ENCODE results near the gene ZNF606. TPM values are rescaled to one million over a fixed set of nuclear protein-coding genes. Genes with fewer than 3 reads are reported as not detected.
A peak's percentile ranks its signal among the peaks of the same experiment; 100 is the strongest.

Gene ZNF606
- total RNA-seq, 1 donor, result 8.2 TPM

GRCh38 chr19:57978586-57979289 is 23.9 kb downstream of the ZNF606 start:
- peaks cover 99% of the 10 kb centered on the region for H3K9me3 ChIP-seq (ENCODE audit: low read depth, low read length)
- H3K4me3 ChIP-seq (ENCODE audit: low read length), result no peak overlapping the region
- no peaks in the 10 kb centered on the region for H3K27me3 ChIP-seq (ENCODE audit: insufficient read depth, low read length)
- no peaks in the 10 kb centered on the region for H3K4me1 ChIP-seq (ENCODE audit: insufficient read depth, low read length)

- Histone ChIP-seq H3K27me3 (ENCODE audit: insufficient read depth, low read length) (no peaks in the 10 kb centered on the region), H3K4me3 (ENCODE audit: low read length) (no peak within 1 kb of the TSS), H3K9me3 (ENCODE audit: low read depth, low read length) (peaks cover 57% of the 10 kb centered on the region), H3K4me1 (ENCODE audit: insufficient read depth, low read length) (no peaks in the 10 kb centered on the region)
These were observed 28.2 kb downstream of the ZNF606 start, which contains the start of gene C19orf18 for GRCh38 chr19:57974434-57974833. Gene C19orf18 (minus strand): TSS chr19:57974534. CDS start chr19:57974432, 102 bp downstream.

DNA sequence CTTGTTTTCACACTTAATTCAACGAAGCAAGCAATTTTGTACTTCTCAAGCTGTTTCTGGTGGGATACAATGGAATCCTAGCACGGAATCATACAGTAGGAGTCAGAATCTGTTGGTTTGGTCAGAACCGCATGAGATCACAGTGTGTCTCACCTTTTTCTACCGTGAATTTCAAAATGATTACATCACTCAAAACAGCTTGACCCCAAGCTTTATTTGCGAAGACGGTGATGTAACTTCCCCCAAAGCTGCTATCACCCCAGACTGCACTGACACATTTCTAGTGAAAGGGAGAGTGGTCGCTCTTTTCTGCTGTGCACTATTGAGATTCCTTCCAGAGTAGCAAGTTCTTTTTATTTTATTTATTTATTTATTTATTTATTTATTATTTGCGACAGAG is 37.9 kb downstream of the ZNF606 start:
- H3K9me3 ChIP-seq (ENCODE audit: low read depth, low read length), result peaks cover 6% of the 10 kb centered on the region
- H3K27me3 ChIP-seq (ENCODE audit: insufficient read depth, low read length), result no peaks in the 10 kb centered on the region
- H3K4me3 ChIP-seq (ENCODE audit: low read length), result no peak overlapping the region
- no peaks in the 10 kb centered on the region for H3K4me1 ChIP-seq (ENCODE audit: insufficient read depth, low read length)

- peaks cover 6% of the 10 kb centered on the region for H3K9me3 ChIP-seq (ENCODE audit: low read depth, low read length)
- H3K27me3 ChIP-seq (ENCODE audit: insufficient read depth, low read length), result no peaks in the 10 kb centered on the region
- no peak overlapping the region for H3K4me3 ChIP-seq (ENCODE audit: low read length)
- H3K4me1 ChIP-seq (ENCODE audit: insufficient read depth, low read length), result no peaks in the 10 kb centered on the region
These were observed 40.8 kb downstream of the ZNF606 start for GRCh38 chr19:57961785-57962184.

- Histone ChIP-seq H3K4me3 (ENCODE audit: low read length) (no peak overlapping the region), H3K27me3 (ENCODE audit: insufficient read depth, low read length) (no peaks in the 10 kb centered on the region), H3K4me1 (ENCODE audit: insufficient read depth, low read length) (no peaks in the 10 kb centered on the region), H3K9me3 (ENCODE audit: low read depth, low read length) (no peaks in the 10 kb centered on the region)
These were observed 47.6 kb downstream of the ZNF606 start for GRCh38 chr19:57954996-57955395.

DNA sequence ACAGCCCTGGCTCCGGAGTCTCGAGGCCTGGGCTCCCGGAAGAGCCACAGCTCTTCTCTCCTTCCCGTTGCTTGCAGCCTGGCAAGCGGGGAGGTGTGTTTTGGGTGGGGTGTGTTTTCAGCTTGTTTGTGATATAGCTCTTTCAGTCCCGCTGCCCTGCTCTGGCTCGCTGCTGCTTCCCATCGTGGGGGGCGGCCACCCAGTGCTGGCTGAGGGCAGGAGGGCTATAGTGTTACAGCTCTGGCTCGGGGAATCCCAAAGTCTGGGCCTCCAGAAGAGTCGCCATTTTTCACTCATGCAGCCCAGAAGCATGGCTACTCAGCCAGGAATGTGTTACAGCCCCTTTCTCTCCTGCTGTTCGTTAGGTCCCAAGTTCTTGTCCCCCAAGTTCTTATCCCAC is 52.9 kb downstream of the ZNF606 start:
- Histone ChIP-seq H3K27me3 (ENCODE audit: insufficient read depth, low read length) (no peaks in the 10 kb centered on the region), H3K4me1 (ENCODE audit: insufficient read depth, low read length) (peaks cover 15% of the 10 kb centered on the region), H3K4me3 (ENCODE audit: low read length) (no peak overlapping the region), H3K9me3 (ENCODE audit: low read depth, low read length) (no peaks in the 10 kb centered on the region)

DNA sequence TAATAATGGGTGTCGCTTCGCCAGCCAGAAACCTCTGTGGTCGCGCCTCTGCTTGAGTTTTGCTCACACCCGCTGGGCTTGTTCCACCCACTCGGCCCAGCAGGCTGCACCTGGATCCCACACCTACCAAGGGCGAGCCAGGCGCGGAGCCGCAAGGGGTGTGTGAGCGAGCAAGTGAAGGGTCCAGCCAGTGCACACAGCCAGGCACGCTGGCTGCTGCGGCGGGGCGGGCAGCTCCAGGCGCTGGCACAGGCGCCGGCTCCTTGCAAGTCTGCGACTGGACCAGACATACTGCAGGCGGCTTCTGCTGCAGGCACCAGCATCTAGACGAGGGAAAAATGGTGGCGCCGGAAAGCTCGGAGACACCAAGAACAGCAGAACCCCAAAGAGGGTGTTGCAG is 53.3 kb downstream of the ZNF606 start:
- Histone ChIP-seq H3K9me3 (ENCODE audit: low read depth, low read length) (no peaks in the 10 kb centered on the region), H3K4me3 (ENCODE audit: low read length) (no peak overlapping the region), H3K4me1 (ENCODE audit: insufficient read depth, low read length) (peaks cover 15% of the 10 kb centered on the region), H3K27me3 (ENCODE audit: insufficient read depth, low read length) (no peaks in the 10 kb centered on the region)

GRCh38 chr19:57947419-57948134 is 55.0 kb downstream of the ZNF606 start, which contains the start of gene ZNF256:
Gene ZNF256 (minus strand): TSS chr19:57947706. CDS start chr19:57947474, 232 bp downstream.
- no peaks in the 10 kb centered on the region for H3K27me3 ChIP-seq (ENCODE audit: insufficient read depth, low read length)
- peak within 1 kb of the TSS; percentile 64 for H3K4me3 ChIP-seq (ENCODE audit: low read length)
- peaks cover 15% of the 10 kb centered on the region for H3K4me1 ChIP-seq (ENCODE audit: insufficient read depth, low read length)
- H3K9me3 ChIP-seq (ENCODE audit: low read depth, low read length), result peaks cover 16% of the 10 kb centered on the region

DNA sequence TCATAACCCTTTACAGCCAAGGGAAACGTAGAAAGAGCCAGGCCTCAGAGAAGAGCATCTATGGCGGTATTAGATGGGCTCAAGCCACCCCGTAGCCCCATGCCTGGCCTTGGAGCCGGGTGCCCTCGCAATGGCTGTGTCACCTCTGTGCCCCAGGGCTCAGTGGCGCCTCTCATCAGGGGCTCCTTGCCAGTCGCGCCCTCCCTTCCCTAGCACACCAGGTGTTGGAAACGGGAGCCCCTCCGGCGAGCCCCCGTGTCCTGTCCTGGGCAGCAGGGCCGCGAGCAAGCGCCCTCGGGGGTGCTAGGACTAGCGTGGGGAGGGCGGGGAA is 55.6 kb downstream of the ZNF606 start:
- H3K4me3 ChIP-seq (ENCODE audit: low read length), result peak overlapping the region; percentile 64
- peaks cover 15% of the 10 kb centered on the region for H3K4me1 ChIP-seq (ENCODE audit: insufficient read depth, low read length)
- peaks cover 22% of the 10 kb centered on the region for H3K9me3 ChIP-seq (ENCODE audit: low read depth, low read length)
- no peaks in the 10 kb centered on the region for H3K27me3 ChIP-seq (ENCODE audit: insufficient read depth, low read length)

- Histone ChIP-seq H3K27me3 (ENCODE audit: insufficient read depth, low read length) (no peaks in the 10 kb centered on the region), H3K9me3 (ENCODE audit: low read depth, low read length) (peaks cover 29% of the 10 kb centered on the region), H3K4me3 (ENCODE audit: low read length) (no peak overlapping the region)
These were observed 56.3 kb downstream of the ZNF606 start for GRCh38 chr19:57946316-57946715.

DNA sequence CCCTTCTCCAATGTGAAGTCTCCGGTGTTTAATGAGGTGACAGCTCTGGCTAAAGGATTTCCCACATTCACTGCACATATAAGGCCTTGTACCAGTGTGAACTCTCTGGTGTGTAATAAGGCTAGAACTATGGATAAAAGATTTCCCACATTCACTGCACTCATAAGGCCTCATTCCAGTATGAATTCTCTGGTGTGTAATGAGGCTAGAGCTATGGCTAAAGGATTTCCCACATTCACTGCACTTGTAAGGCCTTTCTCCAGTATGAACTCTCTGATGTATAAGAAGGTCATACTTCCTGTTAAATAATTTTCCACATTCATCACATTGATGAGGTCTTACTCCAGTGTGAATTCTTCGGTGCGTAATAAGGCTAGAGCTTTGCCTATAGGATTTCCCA is 61.0 kb downstream of the ZNF606 start:
- Histone ChIP-seq H3K4me3 (ENCODE audit: low read length) (no peak overlapping the region), H3K4me1 (ENCODE audit: insufficient read depth, low read length) (peaks cover 6% of the 10 kb centered on the region), H3K9me3 (ENCODE audit: low read depth, low read length) (peaks cover 38% of the 10 kb centered on the region), H3K27me3 (ENCODE audit: insufficient read depth, low read length) (no peaks in the 10 kb centered on the region)

More at GRCh38 chr19:57946316-57946715, 56.3 kb downstream of the ZNF606 start:
- peaks cover 15% of the 10 kb centered on the region for H3K4me1 ChIP-seq (ENCODE audit: insufficient read depth, low read length)

GRCh38 chr19:57935731-57936130 is 66.9 kb downstream of the ZNF606 start:
- no peaks in the 10 kb centered on the region for H3K27me3 ChIP-seq (ENCODE audit: insufficient read depth, low read length)
- peaks cover 13% of the 10 kb centered on the region for H3K9me3 ChIP-seq (ENCODE audit: low read depth, low read length)
- no peak overlapping the region for H3K4me3 ChIP-seq (ENCODE audit: low read length)
- peaks cover 5% of the 10 kb centered on the region for H3K4me1 ChIP-seq (ENCODE audit: insufficient read depth, low read length)

GRCh38 chr19:57934820-57935665 is 67.6 kb downstream of the ZNF606 start, which contains the start of gene ZNF418:
Gene ZNF418 (minus strand): TSS chr19:57935402. CDS start chr19:57933822, 1,580 bp downstream.
- Histone ChIP-seq H3K4me1 (ENCODE audit: insufficient read depth, low read length) (peaks cover 5% of the 10 kb centered on the region), H3K27me3 (ENCODE audit: insufficient read depth, low read length) (no peaks in the 10 kb centered on the region), H3K4me3 (ENCODE audit: low read length) (peak within 1 kb of the TSS; percentile 55), H3K9me3 (ENCODE audit: low read depth, low read length) (peaks cover 10% of the 10 kb centered on the region)

DNA sequence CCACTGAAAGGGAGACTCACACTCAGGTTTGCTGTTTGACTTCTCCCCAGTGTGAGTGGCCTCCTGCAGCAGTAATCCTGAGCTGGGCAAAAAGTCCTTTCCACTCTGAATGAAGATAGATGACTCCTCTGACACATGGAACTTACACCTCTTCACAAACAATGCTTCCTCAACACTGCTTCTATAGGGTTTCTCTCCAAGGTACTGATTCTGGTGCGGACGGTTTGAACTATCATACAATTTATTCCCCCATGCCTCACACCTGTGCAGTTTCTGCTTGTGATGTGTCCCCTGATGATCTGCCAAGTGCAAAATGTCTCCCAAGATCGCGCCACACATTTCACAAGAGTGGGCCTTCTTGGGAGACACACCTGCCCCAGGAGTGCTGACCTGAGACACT is 75.0 kb downstream of the ZNF606 start:
- Histone ChIP-seq H3K9me3 (ENCODE audit: low read depth, low read length) (peaks cover 52% of the 10 kb centered on the region), H3K4me3 (ENCODE audit: low read length) (no peak overlapping the region), H3K4me1 (ENCODE audit: insufficient read depth, low read length) (no peaks in the 10 kb centered on the region), H3K27me3 (ENCODE audit: insufficient read depth, low read length) (no peaks in the 10 kb centered on the region)

Measured in mononuclear cell (primary cell).